Activated CD4-positive, CD25-positive, alpha-beta regulatory T cell (primary cell): ENCODE data around the gene IFIT3.

Source experiments
- DNase-seq, 4 experiments: peaks; one replicate each; lab custom pipeline; 2025; lab: John Stamatoyannopoulos, UW

The IFIT3 gene

DNA sequence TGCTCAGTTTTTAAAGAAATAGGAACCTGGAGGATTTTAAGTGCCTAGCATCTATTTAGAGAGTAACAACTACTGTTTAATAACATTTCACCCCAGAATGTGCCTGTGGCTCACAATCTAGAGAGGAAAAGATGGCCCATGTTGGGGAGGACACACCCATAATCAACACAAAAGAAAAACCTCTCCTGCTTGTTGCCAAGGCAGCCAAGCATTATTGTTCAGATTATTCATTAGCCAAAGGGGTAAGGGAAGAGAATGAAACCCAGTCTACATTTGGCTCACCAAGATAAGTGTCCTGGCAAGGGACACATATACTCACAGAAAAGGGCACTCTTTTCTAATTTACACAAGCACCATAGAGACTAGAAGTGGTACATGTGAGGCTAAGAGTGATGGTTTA, 32.4 kb downstream of the IFIT3 start:
- DNase-seq: no peak

DNA sequence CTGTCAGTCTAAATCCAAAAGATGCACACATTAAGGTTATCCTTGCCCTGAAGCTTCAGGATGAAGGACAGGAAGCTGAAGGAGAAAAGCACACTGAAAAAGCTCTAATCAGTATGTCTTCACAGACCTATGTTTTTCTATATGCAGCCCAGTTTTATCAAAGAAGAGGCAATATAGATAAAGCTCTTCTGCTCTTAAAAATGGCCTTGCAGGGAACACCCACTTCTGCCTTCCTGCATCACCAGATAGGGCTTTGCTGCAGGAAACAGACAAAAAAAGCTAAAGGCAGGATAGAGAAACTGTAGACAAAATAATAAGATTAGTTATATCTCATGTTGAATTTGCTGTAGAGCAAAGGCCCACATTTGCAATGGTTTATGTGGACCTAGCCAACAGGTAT, 35.1 kb downstream of the IFIT3 start:
- DNase-seq: no peak

DNA sequence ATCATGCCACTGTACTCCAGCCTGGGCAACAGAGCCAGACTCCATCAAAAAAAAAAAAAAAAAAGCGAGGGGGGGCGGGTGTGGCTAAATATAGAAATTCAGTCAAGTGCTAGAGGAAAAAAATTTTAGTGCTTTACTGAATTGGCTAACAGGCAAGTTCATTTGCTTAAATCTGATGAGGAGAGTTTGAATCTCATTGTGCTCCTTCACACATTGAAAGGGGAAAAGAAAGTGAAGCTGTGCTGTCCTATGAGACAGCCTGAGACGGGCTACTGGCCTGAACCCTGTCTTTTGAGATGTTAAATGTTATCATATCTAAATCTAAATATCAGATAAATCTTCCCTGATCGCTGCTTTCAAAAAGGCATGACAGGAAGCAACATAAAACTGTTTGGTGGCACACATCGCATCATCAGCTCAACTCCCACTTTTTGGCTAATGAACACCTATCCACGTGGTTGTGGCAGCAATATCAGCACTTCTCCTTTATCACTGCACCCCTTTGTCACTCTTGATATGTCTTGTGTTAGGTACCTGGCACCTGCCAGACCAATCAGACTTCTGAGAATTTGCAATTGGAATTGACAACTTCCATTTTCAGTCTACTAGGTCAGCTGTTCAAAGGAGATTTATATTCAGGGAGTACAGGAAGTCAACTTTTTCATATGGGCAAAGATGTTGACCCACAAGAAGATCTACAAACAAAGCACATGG, 36.1 kb downstream of the IFIT3 start:
- DNase-seq: no peak

DNA sequence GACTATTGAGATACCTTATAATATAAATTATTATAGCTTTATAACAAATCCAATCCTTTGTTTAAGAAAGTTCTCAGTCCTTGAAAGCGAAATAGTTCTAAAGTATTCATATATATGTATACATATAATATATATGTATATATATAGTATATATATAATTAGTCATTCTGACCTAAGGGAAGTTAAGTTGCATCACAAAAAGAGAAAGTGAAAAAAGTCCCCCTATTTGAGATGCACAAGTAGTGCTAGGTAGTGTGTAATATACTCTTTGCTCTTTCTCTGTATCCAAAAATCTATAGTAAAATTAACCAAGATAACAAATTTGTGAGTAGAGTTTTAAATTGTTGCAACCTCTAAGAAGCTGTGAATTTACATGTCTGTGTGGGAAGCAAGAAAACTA, 36.7 kb downstream of the IFIT3 start:
- DNase-seq: no peak

DNA sequence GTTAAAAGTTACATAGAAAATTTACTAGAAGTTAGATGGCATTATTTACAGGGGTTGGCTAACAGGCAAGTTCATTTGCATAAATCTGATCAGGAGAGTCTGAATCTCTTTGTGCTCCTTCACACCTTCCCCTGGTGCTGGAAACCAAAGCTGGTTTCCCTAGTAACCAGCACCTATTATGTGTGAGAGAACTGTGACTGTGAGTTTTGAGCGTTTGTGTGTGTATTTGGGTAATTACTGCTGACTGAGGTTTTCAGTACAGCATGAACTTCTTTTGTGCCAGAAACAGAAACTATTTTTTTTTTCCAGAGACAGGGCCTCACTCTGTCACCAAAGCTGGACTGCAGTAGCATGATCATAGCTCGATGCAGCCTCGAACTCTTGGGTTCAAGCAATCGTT, 39.7 kb downstream of the IFIT3 start:
- DNase-seq: no peak

DNA sequence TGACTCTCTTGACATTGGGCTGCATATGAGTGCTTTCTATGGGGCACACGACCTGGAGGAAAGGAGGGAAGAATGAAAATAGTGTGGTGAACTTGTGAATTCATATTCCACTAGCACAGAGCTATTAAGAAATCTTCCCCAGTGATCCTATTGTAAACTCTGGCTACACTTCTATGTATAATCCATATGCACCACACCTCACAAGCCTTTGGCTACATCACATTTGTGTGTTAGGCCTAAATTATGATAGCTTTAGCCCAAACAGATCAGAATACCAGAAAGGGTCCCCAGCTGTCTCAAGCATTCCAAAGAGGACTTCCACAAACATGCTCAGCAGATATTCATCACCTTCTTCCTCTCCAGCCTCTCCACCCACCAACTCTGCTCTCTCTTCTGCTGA, 40.3 kb downstream of the IFIT3 start:
- no peak for DNase-seq

DNA sequence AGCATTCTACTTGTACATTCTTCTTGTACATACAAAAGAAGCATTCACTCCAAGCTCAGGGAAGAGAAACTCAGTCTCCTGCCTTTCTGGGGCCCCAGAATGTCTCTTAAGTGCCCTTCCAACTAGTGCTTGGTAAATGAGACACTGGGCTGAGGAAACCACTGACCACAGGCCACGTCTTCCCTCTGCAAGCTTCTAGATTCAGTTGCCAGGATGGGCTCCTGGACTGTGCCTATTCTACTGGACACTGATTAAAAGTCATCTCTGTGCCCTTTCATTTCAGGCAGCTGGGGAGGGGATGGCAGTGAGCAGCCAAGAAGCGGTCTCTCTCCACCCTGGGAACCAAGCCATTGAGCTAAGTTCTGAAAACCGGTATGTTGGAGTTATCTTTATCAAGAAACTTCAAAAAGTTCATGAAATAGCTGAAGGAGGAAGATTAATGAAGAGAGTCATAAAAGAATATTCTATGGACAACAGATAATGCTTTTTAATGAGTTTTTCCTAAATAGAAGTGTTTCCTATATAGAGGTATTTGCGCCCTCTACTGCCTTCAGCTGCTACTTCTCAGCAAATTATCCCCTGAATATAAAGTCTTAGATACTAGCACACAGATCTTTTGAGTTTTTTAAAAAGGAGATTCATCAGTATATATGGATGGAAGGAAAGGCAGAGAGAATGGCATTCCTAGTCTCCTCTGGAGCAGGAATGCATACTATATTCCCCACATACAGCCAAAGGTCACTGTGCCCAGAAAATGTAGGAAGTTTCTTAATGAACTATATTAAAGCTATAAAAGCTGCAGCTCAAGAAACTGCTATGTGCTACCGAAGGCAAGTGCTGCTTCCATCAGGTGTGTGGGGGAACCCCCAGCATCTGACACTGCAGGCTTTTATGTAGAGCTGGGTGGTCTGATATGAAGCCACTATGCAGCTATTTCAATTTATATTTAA, 41.6 kb downstream of the IFIT3 start:
- DNase-seq: no peak

DNA sequence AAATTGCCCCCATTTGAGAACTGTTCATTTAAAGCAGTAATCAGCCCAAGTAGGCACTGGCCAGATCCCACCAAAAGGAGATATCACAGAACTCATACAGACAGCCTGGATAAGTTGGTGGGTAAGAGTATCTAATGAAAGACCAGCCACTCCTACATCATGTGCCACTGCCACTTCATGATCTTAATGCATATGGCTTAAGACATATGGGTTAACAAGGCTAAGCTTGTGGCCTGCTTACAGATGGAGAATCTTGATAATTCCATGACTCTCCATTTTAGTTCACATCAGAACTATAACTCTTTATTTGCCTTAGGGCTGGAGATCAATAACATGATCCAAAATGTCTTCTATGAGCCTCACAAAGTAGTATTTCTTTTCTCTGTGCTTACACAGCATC, 43.3 kb downstream of the IFIT3 start:
- DNase-seq: no peak

DNA sequence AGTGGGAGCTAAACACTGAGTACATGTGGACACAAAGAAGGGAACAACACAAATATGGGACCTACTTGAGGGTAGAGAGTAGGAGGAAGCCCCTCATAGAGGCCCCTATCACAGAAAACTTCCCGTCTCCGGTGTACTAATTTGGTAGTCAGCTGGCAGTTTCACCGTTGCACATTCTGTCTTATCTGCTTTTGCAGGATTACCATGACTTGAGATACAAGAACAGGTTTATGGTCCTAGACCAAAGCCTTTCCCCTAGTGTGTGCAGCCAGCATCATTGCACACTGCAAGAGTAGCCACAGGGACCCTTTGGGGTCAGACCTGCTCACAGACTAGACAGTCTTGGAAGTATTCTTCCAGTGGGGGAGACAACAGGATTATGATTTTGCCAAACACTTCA, 44.2 kb downstream of the IFIT3 start:
- no peak for DNase-seq

DNA sequence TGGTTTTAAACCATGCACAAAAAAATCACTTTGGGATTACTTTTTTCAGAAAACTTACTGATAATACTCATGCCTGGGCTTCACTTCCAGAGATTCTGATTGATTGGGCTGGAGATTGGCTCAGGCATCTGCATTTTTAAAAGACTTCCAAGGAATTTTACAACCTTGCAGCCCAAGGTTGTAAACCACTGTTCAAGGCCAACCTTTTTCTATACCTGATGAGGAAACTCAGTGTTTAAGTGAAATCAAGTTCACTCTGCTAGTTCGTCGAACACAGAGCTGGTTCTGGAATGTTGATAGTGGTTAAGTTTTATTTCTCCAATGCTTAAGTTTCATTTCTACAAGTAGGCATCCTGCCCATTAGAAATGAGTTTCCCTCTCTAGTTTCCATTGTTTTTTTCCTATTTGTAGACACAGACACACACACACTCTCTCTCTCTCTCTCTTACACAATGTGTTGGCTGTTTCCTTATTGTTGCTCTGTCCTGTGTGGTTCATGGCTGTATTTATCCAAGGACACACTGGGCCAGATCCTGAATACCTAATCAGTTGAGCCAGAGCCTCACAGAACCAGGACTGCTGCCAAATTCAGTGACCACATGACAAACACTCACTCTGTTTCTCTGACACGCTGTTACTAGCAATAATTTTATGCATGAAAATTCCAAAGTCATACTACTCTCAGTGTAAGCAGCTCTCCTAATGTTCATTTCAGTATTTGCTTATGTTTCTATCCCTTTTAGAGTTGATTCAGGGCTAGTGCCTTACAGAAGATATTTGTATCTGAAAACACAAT, 46.3 kb downstream of the IFIT3 start:
- DNase-seq: no peak

DNA sequence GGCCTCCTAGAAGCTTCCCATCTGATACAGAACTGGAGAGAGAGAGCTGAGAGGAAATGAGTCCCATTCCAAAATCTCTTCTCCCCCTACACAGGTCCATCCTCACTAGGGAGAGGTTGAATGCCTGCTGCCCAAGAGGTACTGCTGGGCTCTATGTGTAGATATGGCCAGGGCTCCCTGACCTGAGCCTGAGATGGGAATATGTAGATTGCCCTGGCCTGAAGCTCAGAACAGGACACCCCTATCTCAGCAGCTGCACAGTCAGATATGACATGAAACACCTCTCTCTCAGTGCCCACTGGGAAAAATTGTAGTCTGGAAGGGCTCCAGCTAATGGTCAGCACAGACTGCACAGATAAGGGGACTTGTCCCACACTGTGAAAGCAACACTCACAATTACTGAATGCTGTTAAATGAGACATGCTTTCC, 46.9 kb downstream of the IFIT3 start:
- DNase-seq: no peak

DNA sequence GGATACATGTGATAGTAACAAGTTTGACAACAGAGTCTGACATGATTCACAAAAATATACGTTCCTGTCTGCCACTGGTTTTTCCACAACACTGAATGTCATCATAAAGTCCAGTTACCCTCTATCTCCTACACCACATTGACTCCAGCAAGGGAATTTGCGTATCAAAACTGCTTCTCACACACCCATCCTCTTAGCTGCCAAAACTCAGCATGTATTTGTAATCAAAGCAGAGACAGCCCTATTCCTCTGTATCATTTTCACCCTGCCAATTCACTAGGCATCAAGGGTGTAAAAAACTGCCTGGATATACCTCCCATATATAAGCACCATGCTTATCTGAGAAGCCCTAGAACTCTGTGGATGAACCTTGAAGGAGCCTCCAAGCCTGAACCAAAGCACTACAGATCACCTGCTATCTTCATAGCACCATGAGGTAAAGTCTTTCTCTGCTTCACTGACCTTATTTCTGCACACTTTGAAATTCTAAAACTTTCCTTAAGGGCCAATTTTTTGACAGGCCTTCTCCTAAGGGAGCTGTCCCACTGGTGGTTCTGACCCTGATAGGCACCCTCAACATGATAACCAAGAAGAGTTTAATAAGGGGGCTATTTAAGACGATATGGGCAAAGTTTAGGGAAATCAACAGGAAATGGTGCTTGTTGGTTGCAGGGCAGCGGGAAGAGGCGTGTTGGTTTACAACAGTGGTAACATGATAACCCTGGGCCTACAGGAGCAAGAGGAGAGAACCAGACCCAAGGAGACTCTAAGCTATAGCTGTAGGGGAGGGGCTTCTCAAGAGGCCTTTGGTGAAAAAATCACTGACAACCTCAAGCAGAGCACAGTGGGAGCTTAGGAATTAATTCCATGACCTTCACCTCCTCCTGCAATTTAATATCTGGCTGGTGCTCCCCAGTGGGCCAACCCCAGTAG, 50.2 kb downstream of the IFIT3 start, which contains the start of gene IFIT1B:
Gene IFIT1B (plus strand): TSS at position 352 of the 933 bp plus-strand sequence. CDS start 80 bp downstream, at position 432.
- DNase-seq: no peak

DNA sequence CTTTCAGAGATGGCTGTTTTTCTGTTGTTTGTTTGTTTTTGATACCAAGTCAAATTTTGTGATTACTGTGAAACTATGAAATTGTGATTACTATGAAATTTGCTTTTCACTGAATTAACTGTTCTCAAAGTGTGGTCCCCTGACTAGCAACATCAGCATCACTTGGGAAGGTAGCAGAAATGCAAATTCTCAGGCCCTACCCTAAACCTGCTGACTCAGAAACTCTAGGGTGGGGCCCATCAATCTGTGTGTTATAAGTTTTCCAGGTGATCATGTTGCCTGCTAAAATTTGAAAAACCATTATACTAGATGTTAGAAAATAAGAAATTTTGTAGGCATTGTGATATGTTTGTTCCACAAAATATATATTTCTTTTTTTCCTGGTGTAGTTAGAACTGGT, 51.3 kb downstream of the IFIT3 start:
- DNase-seq: no peak

DNA sequence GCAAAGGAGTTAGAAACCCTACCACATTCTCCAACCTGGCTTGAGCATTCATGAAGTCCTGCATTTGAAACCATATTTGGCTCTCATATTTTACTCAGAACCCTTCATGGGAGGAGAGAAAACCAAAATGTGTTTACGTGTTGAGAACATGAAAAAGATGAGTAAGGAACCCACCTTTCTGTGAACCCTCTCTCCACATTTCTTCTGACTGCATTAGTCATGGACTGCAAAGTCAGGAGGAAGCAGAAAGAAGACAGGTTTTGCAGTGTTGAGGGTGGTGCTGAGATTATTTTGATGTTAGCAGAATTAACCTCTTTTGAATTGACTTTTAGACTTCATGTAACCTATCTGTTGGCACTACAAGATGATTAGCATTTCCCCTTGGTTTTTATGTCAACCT, 55.0 kb downstream of the IFIT3 start:
- DNase-seq: no peak

DNA sequence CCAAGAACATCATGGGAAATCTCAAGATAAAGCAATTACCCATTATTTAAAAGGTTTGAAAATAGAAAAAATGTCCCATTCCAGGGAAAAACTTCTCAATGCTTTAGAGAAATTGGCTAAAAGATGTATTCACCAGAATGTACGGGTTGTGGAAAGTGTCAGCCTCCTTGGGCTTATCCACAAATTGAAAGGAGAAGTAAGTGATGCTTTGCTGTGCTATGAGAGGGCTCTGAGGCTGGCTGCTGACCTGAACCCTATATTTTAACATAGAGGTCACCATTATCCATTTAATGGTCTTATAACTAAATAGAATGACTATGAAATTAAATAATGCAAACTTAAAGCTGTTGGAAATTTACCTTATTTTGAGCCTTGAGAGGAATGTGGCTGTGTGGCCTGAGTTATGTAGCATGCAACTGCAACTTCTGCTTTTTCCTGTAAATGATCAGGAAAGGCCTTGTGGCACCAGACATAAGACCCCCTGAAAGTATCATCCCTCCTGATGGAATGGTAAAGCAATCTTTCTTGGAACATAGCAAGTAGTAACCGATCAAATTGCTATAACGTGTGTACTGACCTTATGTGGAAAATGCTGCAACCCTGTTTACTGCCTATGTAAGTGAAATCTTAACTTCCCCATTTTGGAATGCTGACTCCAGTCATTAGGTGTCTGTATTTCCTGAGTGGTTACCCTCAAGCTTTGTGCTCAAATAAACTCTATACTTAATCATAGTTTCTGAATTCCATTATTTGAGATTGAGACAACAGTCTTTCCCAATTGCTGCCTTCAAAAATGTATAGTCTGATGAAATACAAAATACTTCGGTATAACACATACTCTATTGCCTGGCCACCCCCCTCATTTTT, 56.9 kb downstream of the IFIT3 start:
- DNase-seq: no peak

DNA sequence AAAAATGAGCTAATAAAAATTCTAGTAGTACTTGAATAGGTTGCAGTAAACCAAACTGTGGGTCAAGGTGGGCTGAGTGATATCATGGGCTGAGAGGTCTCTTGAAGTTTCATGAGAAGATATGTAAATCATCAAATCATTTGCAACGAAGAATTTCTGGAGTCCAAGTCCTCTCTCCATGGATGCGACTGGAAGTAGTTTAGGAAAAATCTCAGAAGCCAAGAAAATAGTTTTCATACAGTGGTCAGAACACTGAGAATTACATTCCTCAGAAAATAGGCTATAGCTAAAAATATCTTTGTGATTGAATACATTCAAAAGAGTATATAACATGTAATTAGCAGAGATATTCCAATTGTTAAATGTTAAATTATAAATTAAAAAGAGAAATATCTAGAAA, 61.0 kb downstream of the IFIT3 start:
- no peak for DNase-seq

DNA sequence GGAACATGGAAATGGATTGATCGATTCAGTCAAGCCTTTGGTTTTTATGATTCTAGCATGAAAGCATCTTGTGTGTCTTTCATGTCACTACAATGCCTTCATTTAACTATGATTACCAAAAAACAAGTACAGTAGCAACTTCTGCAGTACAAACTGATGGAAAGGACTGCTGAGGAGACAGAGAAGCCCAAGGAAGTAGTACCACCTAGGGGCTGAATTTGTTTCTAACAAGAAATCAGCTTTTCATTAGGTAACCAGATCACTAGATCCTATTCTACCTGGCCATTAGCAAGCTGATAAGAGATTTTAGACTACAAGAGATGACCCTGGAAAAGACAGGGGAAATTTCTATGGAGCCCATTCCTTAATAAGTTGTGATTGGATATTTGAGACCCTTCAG, 61.5 kb downstream of the IFIT3 start:
- no peak for DNase-seq
